GM19238 (cell line): Measurements from ENCODE around the gene SH3PXD2A.
"Not testable (repeated sequence)": the region's sequence is repeated elsewhere in the genome, so short reads cannot be mapped to it uniquely, and the experiment has no call there.

Experiments
- DNase-seq: peaks from one replicate; pipeline ENCODE4 v3.0.0; 2011; ENCODE audit warnings: low spot score; ENCODE audit not compliant: insufficient read length

The SH3PXD2A gene

DNA sequence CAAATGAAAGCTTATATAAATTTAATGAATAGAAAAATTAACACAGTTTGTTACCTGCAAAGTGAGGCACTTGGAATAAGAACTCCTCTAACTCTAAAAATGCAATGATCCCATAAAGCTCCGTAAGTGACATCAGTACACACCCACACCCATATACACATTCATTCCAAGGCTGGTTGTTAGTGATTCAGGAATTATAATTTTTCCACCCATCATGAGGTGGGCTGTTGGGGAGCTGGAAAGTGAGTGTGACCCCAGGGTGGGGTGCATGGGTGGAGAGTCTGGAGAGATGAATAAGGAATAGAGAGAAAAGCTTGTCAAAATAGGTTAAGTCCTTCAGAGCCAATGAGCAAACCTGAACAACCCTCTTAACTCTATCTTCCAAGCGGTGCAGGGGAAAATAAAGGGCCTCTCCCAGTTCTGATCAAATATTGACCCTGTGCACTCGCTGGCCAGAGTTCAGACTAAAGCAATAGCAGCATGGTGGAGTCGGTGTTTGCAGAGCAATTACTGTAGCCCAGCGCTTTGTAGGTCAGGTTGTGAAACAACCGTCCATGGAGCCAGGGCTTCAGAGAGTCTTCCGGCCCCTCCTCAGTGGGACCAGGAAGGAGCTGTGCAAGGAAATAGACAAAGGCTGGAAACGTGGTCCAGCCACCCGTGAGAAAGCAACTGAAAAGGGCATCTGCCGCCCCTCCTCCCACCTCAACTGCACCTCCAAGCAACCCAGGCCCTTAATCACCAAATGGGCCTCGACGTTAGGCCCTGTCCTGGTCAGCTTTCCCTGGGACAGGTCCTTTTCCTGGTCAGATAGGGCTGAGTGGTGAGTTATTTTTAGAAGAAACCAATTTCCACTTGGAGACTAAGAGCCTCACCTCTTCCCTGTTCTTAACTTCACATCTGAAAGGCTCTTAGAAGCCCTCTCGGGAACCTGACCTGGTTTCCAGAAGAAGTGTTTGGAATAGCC lies 61.2 kb downstream of the SH3PXD2A start:
- DNase-seq = no peak

DNA sequence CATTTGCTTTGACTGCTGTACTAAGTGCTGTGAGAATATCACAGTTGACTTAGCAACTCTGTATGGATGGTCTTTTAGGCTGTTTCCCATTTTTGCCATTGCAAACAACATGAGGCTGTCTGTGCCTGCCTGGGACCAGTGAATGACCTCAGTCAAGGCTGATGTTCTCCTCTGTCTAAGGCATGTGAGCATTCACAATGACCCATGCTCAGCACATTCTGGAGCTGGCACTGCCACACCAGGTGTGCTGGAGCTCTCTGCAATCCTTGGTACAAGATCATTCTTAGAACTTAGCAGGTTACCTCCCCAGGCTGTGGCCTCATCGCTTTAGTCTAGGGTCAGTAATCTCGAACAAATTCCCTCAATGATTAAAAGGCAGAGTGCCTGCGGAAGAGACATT lies 61.9 kb downstream of the SH3PXD2A start:
- no peak for DNase-seq

DNA sequence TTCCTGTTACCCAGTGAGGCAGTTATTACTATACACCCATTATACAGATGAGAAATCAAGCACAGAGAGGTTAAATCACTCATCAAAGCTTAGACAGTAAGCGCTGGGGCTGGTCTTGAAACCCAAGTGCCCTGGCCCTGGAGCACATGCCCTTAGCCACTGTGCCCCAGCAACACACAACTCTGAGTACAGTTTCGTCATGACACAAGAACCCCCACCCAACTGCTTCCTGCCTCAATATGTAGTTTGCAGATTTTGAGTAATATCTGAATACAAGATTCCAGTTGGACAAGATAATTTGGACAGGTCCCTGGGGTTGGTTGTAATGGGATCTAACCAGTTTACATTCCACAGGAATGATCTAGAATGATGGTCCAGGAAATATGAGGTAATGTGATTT lies 62.8 kb downstream of the SH3PXD2A start:
- no peak for DNase-seq

DNA sequence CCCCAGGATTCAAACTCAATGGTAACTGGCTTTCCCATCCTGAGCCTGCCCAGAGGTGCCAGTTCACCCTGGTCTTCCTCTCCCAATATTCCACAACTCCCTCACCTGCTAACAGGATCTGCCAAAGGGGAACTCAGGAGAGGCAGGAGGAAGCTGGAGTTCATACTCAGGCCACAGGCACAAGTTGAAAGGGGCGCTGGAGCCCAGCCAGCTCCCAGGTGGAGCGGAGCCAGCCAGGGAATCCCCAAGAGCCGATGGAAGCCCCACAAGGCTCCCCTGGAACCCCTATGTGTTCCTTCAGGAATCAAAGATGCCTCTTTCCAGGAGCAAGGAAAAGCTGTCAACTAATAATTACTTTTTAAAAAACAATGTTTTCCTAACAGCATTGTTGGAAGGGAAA lies 63.5 kb downstream of the SH3PXD2A start:
- DNase-seq = no peak

DNA sequence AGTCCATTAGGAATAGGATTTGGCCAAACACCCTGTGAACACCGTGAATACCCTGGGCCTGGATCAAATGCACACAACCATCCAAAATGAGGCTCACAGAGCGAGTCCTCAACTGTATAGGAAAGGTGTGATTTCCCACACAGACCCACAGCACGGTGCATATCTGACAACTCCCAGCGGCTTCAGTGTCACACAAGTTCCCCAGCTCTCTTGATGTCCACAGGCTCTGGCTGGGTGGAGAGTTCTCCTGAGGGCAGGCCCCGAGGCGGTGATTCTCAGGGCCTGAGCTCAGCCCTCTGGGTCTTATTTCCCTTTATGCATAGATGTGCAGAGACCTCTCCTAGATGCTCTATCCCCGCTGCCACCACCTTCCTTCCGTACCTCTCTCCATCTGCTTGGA lies 64.1 kb downstream of the SH3PXD2A start:
- DNase-seq = no peak

DNA sequence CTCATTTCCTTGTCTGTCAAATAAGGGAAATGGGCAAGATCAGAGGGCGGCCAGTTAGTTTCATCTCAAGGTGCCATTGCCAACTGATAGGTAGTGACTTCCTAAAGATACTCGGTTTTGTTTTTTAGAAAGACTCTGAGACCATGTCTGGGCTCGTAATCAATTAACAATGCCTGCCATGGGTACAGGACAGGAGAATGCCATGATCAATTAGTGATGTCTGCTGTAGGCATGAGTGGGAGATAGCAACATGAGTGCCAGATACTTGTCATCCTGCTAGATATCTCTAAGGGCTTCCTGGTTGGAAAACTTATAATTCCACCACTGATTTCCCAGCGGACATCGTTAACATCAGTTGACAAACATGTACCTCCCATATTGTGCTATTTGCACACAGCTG lies 64.8 kb downstream of the SH3PXD2A start:
- DNase-seq = no peak

DNA sequence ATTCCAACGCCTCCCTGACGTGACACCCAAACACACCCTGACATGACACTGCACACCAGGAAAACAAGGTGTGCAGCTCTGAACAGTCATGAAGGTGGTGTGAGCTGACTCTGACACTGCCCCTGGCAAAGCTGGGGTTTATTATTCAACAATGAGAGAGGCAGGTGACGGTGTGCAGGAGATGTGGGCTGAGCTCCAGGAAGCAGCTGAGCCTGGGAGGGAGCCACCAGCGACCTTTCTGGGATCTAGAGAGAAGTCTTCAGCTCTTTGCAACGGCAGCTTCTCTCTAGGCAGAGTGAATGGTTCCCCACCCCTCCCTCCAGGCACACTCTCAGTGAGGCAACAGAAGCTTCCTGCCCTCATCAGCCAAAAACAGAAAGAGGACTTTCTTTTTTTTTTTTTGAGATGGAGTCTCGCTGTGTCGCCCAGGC lies 65.6 kb downstream of the SH3PXD2A start:
- DNase-seq = no peak

DNA sequence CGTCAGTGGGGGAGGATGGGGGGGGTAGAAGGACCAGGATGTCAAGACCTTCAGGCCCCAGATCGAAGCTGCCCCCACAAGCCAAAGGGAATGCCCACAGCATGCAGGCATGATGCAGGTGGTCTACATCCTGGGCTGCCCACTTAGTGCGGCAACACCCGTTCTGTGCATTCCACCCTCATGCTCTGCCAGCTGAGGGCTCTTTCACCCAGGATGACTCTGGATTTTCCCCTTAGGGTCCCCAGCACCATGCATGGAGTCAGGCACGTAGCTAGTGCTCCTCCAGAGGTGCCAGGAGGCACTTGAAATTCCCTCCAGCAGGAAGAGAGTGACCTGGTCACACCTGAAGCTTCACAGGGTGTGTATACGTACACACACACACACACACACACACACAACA lies 66.2 kb downstream of the SH3PXD2A start:
- no peak for DNase-seq

DNA sequence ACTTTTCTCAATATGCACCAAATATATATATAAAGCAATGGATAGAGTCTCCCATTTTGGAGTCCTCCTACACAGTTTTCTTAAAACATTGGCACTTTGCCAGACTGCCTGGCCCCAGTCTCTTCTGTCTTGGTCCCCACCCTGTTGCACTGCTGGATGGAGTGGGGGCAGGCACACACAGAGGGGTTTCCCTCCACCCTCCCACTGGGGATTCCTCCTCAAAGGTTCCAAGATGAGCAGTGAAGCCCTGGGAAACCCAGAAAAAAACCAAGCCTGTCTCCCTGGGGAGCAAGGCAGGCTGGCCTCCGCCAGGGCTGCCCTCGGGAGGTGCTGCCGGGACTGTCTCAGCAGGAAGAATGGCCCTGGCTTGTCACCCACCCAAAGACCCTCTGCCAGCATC lies 68.0 kb downstream of the SH3PXD2A start:
- no peak for DNase-seq

DNA sequence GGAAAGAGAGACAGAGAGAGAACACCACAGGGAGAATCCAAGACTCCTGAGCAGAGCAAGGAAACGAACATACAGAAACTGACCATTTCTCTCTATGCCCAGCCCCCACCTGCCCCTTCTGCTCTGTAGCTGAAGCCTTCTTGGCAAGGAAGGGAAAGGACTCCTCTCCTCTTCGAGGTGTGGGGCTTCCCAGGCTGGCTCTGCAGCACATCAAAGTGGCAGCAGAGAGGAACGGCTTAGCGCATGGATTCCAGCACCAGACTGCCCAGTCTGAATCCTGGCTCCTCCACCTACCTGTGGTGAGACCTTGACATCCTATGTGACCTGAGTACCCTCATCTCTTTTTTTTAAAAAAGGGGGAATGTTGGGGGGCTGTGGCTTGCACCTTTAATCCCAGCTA lies 69.4 kb downstream of the SH3PXD2A start:
- DNase-seq = no peak

DNA sequence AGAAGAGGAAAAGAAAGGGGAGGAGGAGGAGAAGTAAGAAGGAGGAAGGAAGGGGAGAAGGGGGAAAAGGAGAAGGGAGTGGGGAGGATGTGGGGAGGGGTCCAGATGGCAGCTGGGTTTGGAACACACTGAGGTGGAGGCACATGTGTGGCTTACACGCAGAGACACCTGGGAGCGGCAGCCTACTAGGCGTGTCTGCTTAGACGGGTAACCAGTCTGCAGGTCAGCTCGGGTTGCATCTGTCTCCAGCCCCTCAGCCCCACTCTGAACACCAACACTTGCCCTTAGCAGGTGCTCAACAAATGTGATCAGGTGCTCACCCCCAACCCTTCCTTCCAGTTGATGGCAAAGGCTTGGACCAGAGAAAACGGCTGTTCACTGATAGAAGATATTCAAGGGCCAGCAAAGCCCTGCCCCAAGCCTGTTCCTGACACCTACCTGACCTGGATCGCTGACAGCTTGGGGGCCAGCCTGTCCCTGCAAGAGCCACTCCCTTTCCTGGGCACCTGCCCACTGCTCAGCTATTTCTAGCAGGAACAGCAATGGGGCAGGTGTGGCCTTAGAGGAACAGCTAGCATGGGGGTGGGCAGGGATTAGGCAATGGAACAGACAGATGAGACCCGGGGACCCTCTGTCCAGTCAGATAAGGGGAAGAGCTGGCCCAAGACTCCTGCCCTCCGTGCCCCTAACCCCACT lies 70.5 kb downstream of the SH3PXD2A start:
- no peak for DNase-seq

DNA sequence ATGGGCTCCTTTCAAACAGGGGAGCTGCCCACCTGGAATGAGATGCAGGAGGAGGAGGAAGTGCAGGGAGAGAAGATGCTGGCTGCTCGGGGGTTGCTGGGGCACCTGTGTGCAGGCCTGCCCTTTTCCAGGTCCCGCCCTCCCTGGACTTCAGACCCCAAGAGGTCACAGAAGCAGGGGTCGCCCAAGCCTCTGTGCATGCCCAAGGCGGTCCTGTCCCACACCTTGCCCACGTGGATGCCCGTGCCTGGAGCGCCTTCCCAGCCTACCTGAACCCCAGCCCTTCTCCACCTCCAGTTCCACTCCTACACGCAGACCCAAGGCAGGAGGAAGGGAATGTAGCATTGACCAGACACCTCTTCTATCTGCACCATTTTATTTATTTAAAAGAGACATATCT lies 71.3 kb downstream of the SH3PXD2A start:
- DNase-seq = no peak

DNA sequence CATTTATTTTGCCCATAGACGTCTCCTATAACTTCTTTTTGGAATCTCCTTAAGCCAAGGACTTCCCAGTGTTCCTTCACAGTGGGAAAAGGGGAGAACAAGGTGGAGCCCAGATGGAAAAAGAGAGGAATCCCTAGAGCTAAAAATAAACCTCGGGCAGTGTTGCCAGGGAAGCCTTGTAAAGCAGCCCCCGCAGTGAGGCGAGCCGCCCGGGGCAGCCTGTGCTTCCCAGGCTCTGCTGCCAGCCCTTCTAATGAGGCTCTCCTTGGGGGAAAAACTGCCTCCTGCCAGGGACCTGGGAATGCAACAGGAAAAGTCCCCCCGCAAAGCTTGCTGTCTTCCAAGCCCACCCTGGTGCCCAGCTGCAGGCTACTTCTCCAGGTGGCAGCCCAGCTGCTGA lies 71.7 kb downstream of the SH3PXD2A start:
- no peak for DNase-seq

DNA sequence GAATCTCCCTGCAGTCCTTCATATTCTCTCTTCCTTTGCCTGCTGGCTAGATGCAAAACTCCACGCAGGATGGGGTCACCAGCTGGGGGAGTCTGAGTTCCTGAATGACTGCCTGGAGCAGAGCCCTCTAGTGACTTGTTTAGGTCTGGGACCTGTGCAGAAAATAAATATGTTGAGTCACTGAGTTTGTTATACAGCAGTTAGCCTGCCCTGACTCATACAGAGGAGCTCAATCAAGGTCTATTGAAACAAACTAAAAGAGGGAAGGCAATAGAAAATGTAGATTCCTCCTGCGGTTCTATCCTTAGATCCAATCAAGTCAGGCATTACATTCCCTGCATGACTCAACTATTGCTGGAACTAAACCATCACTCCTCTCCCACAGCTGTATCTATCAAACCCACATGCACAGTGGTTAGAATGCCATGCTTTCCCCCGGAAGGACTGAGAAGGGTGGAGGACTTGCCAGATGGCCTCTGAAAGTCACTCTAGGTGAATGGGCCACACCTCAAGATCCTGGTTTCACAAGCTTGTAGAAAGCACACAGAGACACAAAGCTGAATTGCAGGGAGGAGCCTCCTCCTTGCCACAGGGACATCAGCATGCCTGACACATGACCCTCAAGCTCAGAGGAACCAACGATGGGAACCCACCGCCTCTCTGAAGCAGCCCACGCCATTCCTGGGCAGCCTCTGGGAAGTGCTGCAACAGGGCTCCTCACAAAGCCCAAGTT lies 73.9 kb downstream of the SH3PXD2A start:
- DNase-seq = no peak

DNA sequence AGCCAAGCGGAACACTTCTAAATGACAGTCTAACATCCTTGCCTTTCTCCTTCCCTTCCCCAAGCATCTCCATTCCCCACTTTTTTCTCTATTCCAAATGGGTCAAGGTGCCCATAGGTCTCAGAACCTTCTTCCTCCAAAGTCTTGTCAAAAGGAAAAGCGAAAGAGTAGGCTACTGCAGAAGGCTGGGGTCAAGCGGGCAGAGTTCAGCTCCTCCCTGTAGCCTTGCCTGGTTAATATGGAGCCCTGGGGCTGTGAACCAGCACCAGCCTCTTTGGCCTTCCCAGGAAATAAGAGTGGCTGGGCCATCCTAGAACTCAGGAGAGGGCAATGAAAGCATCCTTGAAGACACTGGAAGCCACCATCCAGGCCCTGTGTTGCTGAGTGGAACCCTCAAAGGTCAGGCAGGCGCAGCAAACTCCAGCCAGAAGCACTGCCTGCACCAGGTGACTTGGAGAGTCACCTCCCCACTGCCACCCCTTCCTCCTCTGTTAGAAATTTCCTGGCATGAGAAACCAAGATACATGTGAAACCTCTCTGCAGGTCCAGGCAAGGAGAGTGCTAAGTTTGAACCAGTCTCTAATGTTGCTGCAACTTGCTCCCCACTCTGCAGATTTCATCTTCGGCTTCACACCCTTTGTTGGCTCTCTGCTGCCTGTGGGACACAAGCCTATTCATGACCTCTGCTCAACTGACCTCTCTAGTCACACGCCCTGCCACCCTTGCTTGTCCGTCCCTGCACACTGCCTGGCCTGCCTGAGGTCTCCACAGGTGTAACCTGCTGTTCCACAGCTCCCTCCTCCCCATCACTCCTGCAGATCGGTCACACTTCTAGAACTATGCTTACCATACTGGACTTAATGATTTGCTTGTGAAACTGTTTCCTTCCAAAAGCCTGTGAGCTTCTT lies 74.9 kb downstream of the SH3PXD2A start:
- DNase-seq = no peak

DNA sequence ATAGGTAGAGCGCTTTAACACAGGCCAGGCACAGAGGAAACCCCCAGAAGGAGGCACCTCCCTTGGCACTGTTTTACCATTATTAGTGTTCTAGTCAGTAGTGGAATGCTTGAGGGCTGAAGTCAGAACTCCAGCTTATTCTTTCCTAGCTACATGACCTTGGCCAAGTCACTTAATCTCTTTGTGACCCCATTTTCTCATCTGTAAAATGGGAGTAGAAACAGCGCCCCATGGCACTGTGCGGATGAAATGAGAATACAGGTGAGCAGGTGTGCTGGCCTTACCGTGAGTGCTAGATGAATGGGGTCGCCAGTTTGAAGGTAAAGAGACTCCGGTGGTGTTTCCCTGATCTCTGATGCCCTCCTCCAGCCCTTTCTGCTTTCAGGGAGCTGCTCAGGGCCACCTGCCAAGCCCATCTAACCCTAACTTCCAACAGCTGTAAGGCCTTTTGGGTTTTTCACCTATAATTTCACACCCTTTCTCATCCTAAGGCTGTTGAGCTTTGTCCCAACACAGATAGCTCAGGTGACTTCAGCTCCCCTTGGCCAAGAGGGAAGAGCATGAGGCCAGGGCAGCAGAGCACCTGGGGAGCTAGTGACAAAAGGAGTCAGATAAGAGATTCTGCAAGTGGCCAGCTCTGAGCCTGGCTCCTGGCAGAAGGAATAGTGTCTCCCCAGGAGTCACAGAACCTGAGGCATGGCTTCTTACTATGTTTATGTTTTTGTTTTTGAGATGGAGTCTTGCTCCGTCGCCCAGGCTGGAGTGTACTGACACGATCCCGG lies 76.8 kb downstream of the SH3PXD2A start:
- no peak for DNase-seq

DNA sequence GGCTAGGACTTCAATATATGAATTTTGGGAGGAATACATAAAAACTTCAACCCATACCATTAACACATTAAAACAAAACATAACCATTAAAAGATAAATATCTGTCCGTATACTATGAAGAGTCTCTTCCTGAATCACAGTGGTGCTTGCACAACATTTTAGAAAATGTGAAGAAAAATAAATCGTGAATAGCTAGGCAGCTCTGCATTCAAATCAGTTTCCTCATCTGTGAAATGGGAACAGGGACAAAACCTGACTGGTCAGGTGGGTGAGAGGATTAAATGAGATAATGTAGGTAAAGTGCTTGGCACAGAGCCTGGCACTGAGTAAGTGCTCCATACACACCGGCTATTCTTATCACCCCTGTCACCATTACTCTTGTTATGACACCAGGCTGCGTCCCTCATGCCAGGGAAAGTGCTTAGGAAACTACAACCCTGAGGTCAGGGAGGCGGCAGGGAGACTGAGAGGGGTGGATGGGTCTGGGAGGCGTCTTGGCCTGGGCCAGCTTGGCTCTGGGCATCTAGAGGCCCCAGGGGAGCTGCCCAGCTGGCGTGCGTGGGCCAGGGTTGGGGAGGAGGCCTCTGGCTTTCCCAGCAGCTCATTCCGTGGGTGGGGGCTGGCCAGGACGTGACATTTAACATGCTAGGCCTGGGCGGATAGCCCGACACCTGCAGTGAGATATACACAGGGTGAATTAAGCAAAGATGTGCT lies 78.3 kb downstream of the SH3PXD2A start:
- DNase-seq = no peak

DNA sequence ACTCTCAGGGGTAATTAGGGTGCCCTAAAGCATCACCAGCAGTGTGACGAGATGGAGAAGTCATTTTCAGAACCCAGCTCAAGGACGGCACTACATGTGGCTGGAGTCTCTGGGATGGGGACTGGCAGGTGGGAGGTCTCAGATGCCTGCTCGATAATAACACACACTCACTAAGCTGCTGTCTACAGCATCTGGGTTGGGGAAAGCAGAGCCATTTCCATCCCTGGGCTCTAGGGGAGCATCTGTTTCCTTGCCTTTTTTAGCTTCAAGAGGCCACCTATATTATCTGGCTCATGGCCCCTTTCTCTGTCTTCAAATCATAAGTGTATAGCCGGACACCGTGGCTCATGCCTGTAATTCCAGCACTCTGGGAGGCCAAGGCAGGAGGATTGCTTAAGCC lies 79.6 kb downstream of the SH3PXD2A start:
- no peak for DNase-seq

DNA sequence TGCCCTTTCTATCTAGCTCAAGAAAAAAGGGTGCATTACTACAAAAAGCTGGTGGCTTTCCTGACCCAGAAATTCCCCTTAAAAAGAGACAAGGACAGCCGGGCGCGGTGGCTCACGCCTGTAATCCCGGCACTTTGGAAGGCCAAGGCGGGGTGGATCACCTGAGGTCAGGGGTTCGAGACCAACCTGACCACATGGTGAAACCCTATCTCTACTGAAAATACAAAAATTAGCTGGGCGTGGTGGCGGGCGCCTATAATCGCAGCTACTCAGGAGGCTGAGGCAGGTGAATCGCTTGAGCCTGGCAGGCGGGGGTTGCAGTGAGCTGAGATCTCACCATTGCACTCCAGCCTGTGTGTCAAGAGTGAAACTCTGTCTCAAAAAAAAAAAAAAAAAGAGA lies 82.5 kb downstream of the SH3PXD2A start:
- not testable (repeated sequence) for DNase-seq
